H9 (cell line): ENCODE results near the gene DUS2. TPM values are rescaled to one million over a fixed set of nuclear protein-coding genes. Genes with fewer than 3 reads are reported as not detected.

ENCODE experiments used
- DNase-seq: peaks from one replicate; pipeline ENCODE4 v3.0.0-alpha.2; 2017
- H2AFZ ChIP-seq: one replicate; pipeline ENCODE4 v1.6.1; 2013; ENCODE audit warnings: mild to moderate bottlenecking, low read length, control low read depth, moderate library complexity
- H2AK5ac ChIP-seq: 2 replicates; pipeline ENCODE4 v1.6.1; 2013; ENCODE audit warnings: low read length, control low read depth, mixed read lengths; ENCODE audit not compliant: insufficient read length
- H2BK120ac ChIP-seq: one replicate; pipeline ENCODE4 v1.6.1; 2013; ENCODE audit warnings: low read depth, mild to moderate bottlenecking, low read length, control low read depth, inconsistent platforms; ENCODE audit not compliant: poor library complexity, severe bottlenecking
- H2BK12ac ChIP-seq: 2 replicates; pipeline ENCODE4 v1.6.1; 2013; ENCODE audit warnings: low read length, control low read depth, mixed read lengths, low read depth; ENCODE audit not compliant: insufficient read length
- H2BK15ac ChIP-seq: 2 replicates; pipeline ENCODE4 v1.6.1; 2013; ENCODE audit warnings: low read depth, low read length, control low read depth
- H2BK20ac ChIP-seq: one replicate; pipeline ENCODE4 v1.6.1; 2013; ENCODE audit warnings: low read depth, mild to moderate bottlenecking, low read length, control low read depth, inconsistent platforms; ENCODE audit not compliant: poor library complexity, severe bottlenecking
- H2BK5ac ChIP-seq: 2 replicates; pipeline ENCODE4 v1.6.1; 2013; ENCODE audit warnings: low read length, control low read depth, mixed read lengths; ENCODE audit not compliant: insufficient read length
- H3K14ac ChIP-seq: 2 replicates; pipeline ENCODE4 v1.6.1; 2013; ENCODE audit warnings: low read length, control low read depth; ENCODE audit not compliant: insufficient read depth
- H3K18ac ChIP-seq: 2 replicates; pipeline ENCODE4 v1.6.1; 2013; ENCODE audit warnings: low read depth, mild to moderate bottlenecking, mixed read lengths, low read length, control low read depth; ENCODE audit not compliant: insufficient read length
- H3K23ac ChIP-seq: 2 replicates; pipeline ENCODE4 v1.6.1; 2013; ENCODE audit warnings: low read length, control low read depth, mixed read lengths, low read depth; ENCODE audit not compliant: insufficient read length
- H3K23me2 ChIP-seq: 2 replicates; pipeline ENCODE4 v1.6.1; 2013; ENCODE audit warnings: low read depth, mild to moderate bottlenecking, mixed read lengths, low read length, control low read depth; ENCODE audit not compliant: insufficient read length, poor library complexity, severe bottlenecking
- H3K27ac ChIP-seq: 2 replicates; pipeline ENCODE4 v1.5.1; 2013; ENCODE audit warnings: low read length, control low read depth, mixed read lengths, low read depth; ENCODE audit not compliant: insufficient read length
- H3K27me3 ChIP-seq: 2 replicates; pipeline ENCODE4 v1.6.1; 2013; ENCODE audit warnings: low read length, control low read depth, inconsistent platforms; ENCODE audit not compliant: insufficient read depth
- H3K4ac ChIP-seq: 2 replicates; pipeline ENCODE4 v1.6.1; 2013; ENCODE audit warnings: low read depth, mild to moderate bottlenecking, control low read depth, inconsistent platforms, low read length, moderate library complexity
- H3K4me1 ChIP-seq: 2 replicates; pipeline ENCODE4 v1.6.1; 2013; ENCODE audit warnings: low read length, control low read depth, inconsistent platforms; ENCODE audit not compliant: insufficient read depth
- H3K4me2 ChIP-seq: 2 replicates; pipeline ENCODE4 v1.6.1; 2013; ENCODE audit warnings: low read length, control low read depth, mixed read lengths; ENCODE audit not compliant: insufficient read length, insufficient read depth
- H3K56ac ChIP-seq: 2 replicates; pipeline ENCODE4 v1.6.1; 2013; ENCODE audit warnings: low read depth, mild to moderate bottlenecking, mixed read lengths, low read length, control low read depth; ENCODE audit not compliant: insufficient read length
- H3K79me1 ChIP-seq: 2 replicates; pipeline ENCODE4 v1.6.1; 2013; ENCODE audit warnings: low read depth, mild to moderate bottlenecking, moderate library complexity, low read length, control low read depth, inconsistent platforms; ENCODE audit not compliant: insufficient read depth, poor library complexity, severe bottlenecking
- H3K79me2 ChIP-seq: 2 replicates; pipeline ENCODE4 v1.6.1; 2013; ENCODE audit warnings: low read length, control low read depth, inconsistent platforms; ENCODE audit not compliant: insufficient read depth
- H3K9ac ChIP-seq: 2 replicates; pipeline ENCODE4 v1.6.1; 2013; ENCODE audit warnings: low read length, control low read depth, mixed read lengths; ENCODE audit not compliant: insufficient read length; ENCODE audit errors: extremely low read depth
- H3K9me3 ChIP-seq: one replicate; pipeline ENCODE4 v1.6.1; 2013; ENCODE audit warnings: low read depth, low read length, inconsistent platforms; ENCODE audit not compliant: control insufficient read depth
- H3T11ph ChIP-seq: one replicate; pipeline ENCODE4 v1.6.1; 2013; ENCODE audit warnings: mild to moderate bottlenecking, low read length, control low read depth, inconsistent platforms
- H4K20me1 ChIP-seq: one replicate; pipeline ENCODE4 v1.6.1; 2013; ENCODE audit not compliant: control insufficient read depth, insufficient read length, insufficient read depth
- H4K5ac ChIP-seq: 2 replicates; pipeline ENCODE4 v1.6.1; 2013; ENCODE audit warnings: low read depth, mild to moderate bottlenecking, mixed read lengths, low read length, control low read depth; ENCODE audit not compliant: insufficient read length
- H4K8ac ChIP-seq: replicated peaks from 2 replicates; pipeline ENCODE4 v1.6.1; 2013; ENCODE audit warnings: low read length, control low read depth, mixed read lengths, low read depth; ENCODE audit not compliant: insufficient read length
- H4K91ac ChIP-seq: 2 replicates; pipeline ENCODE4 v1.6.1; 2013; ENCODE audit warnings: low read depth, mild to moderate bottlenecking, moderate library complexity, mixed read lengths, low read length, control low read depth; ENCODE audit not compliant: insufficient read length
- H3K27ac Mint-ChIP-seq, 3 experiments: 2 replicates in 2 of 3; 3 replicates in 1 of 3; pipeline ENCODE4 v1.8.0; 2020 to 2021; ENCODE audit warnings: mixed read lengths in 3 of 3, mild to moderate bottlenecking in 1 of 3, moderate library complexity in 1 of 3
- H3K27me3 Mint-ChIP-seq: 2 replicates; pipeline ENCODE4 v1.8.0; 2021; ENCODE audit warnings: low read depth, mild to moderate bottlenecking, moderate library complexity, mixed read lengths
- H3K36me3 Mint-ChIP-seq, 3 experiments: 2 replicates in 2 of 3; 3 replicates in 1 of 3; pipeline ENCODE4 v1.8.0; 2020 to 2021; ENCODE audit warnings: low read depth in 3 of 3, mixed read lengths in 3 of 3; ENCODE audit not compliant: insufficient read depth in 1 of 3
- H3K4me1 Mint-ChIP-seq, 2 experiments: 2 replicates each; pipeline ENCODE4 v1.8.0; 2020; ENCODE audit warnings: mixed read lengths in 2 of 2
- H3K4me3 Mint-ChIP-seq, 2 experiments: 2 replicates in 1 of 2; 3 replicates in 1 of 2; pipeline ENCODE4 v1.8.0; 2020 to 2021; ENCODE audit warnings: mild to moderate bottlenecking in 2 of 2, mixed read lengths in 2 of 2, moderate library complexity in 1 of 2
- H3K9me3 Mint-ChIP-seq, 2 experiments: 2 replicates in 1 of 2; 3 replicates in 1 of 2; pipeline ENCODE4 v1.8.0; 2020; ENCODE audit warnings: mild to moderate bottlenecking in 2 of 2, mixed read lengths in 2 of 2, moderate library complexity in 1 of 2
- CTCF ChIP-seq: fragments of 200-600 bp; sonication (generic); conservative IDR thresholded peaks from 3 replicates; pipeline ENCODE4 v1.8.0; 2021; ENCODE audit warnings: antibody characterized with exemption, mild to moderate bottlenecking
- WGBS: extraction: QIAGEN DNeasy Blood & Tissue Kit; methylation state at CpG from one replicate; pipeline ENCODE4 v1.1.7; 2013; ENCODE audit warnings: missing lambda C conversion rate, low lambda C conversion rate, mixed read lengths; ENCODE audit not compliant: insufficient read length; ENCODE audit errors: extremely low coverage; 5-methylcytosine and 5-hydroxymethylcytosine counted together
- total RNA-seq: library from RNA; stranded (reverse); gene quantifications from 2 replicates; pipeline ENCODE4 v1.2.1, GENCODE V29; 2021

DUS2 gene
- total RNA-seq, 1 experiment from 2014 or later, result 28.5 TPM

DNA sequence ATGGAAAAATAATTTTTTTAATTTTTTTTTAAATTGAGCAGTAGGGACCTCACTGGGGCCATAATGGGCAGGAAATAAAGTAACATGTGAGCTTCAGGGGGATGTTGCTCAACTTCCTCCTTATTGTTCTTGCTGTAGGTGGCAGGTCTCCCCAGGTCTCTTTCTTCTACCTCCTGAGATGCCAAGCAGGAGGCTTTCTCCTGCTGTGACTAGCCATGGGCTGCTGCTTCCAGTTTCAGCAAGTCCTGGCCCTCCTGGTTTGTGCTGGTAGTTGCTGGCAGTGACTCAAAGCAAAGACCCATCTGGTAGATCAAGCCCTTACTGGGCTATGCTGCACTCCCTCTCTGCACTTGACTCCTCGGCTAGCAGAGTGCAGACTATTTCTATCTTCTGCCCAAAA, 9.6 kb upstream of the DUS2 start:
- peaks cover 8% of the 10 kb centered on the region for H3K27me3 Mint-ChIP-seq
- Histone ChIP-seq H4K5ac (no peak overlapping the region), H3T11ph (no peak overlapping the region), H2AK5ac (no peak overlapping the region), H3K9me3 (no peaks in the 10 kb centered on the region), H2BK120ac (no peak overlapping the region), H3K9ac (no peak overlapping the region), H3K79me1 (no peaks in the 10 kb centered on the region), H2BK15ac (no peak overlapping the region), H2BK5ac (no peak overlapping the region), H2BK12ac (no peak overlapping the region), H3K4me1 (no peaks in the 10 kb centered on the region), H3K27ac (no peak overlapping the region), H3K14ac (no peak overlapping the region), H4K8ac (no peak overlapping the region), H3K23me2 (no peaks in the 10 kb centered on the region), H4K91ac (no peak overlapping the region), H3K27me3 (no peaks in the 10 kb centered on the region), H3K23ac (no peak overlapping the region), H3K56ac (no peak overlapping the region), H3K4ac (no peak overlapping the region), H2AFZ (no peak overlapping the region), H3K18ac (no peak overlapping the region), H3K79me2 (no peaks in the 10 kb centered on the region), H2BK20ac (no peak overlapping the region), H4K20me1 (no peaks in the 10 kb centered on the region), H3K4me2 (no peak overlapping the region)
- H3K27ac Mint-ChIP-seq, result peak overlapping the region in 1 of 3 experiments; percentile 55; a peak in 2 of 7 replicates
- WGBS, result no CpG with 5 or more reads among the region's 1 CpG
- no peaks in the 10 kb centered on the region for H3K36me3 Mint-ChIP-seq
- DNase-seq, result no peak
- no peaks in the 10 kb centered on the region for H3K9me3 Mint-ChIP-seq
- peaks cover 6 to 9% of the 10 kb centered on the region in 2 experiments for H3K4me1 Mint-ChIP-seq
- no peak for TF ChIP-seq CTCF
- no peak overlapping the region for H3K4me3 Mint-ChIP-seq
